Right lobe of liver (tissue), 6 donors: ENCODE measurements around the gene GPR4. TPM values are rescaled to one million over a fixed set of nuclear protein-coding genes. Genes with fewer than 3 reads are reported as not detected.

ENCODE experiments used
- ATAC-seq, 4 donors: fragments of 200-7000 bp; cut with Tn5 transposase; one replicate each; pipeline ENCODE4 v1.9.1; 2020; ENCODE audit warnings: mild to moderate bottlenecking in 4 of 4, moderate library complexity in 4 of 4
- DNase-seq, 3 donors: peaks; one replicate each; pipeline ENCODE4 v3.0.0-alpha.2; 2020
- H3K27ac ChIP-seq, 3 donors: fragments of 200-600 bp; one replicate each; pipeline ENCODE4 v1.8.0; 2022
- H3K27me3 ChIP-seq, 2 donors: fragments of 200-600 bp; one replicate each; pipeline ENCODE4 v1.8.0; 2022
- H3K36me3 ChIP-seq, 4 donors: fragments of 200-600 bp; sonication (generic) in 1 of 4; one replicate each; pipeline versions ENCODE4 v1.5.1 to v1.8.0; 2017 to 2022; ENCODE audit warnings: control low read depth in 1 of 4
- H3K4me1 ChIP-seq, 4 donors: fragments of 200-600 bp; sonication (generic) in 1 of 4; one replicate each; pipeline versions ENCODE4 v1.5.1 to v1.8.0; 2017 to 2022; ENCODE audit warnings: control low read depth in 1 of 4
- H3K4me3 ChIP-seq, 3 donors: fragments of 200-600 bp; one replicate each; pipeline ENCODE4 v1.8.0; 2022
- H3K9me3 ChIP-seq, 4 donors: fragments of 200-600 bp; sonication (generic) in 1 of 4; one replicate each; pipeline versions ENCODE4 v1.5.1 to v1.8.0; 2017 to 2022; ENCODE audit warnings: control low read depth in 1 of 4
- POLR2A ChIP-seq: fragments of 450-650 bp; IDR thresholded peaks from one replicate; pipeline ENCODE4 v1.6.1; 2017; ENCODE audit warnings: antibody characterized with exemption, mild to moderate bottlenecking
- WGBS: methylation state at CpG from one replicate; pipeline ENCODE4 v1.1.6; 2018; ENCODE audit warnings: low coverage, low lambda C conversion rate; ENCODE audit not compliant: insufficient coverage; ENCODE audit errors: missing lambda C conversion rate; 5-methylcytosine and 5-hydroxymethylcytosine counted together
- intact Hi-C, 2 donors: fragments of 100-400 bp; cut with DNase I; formaldehyde crosslinking; loops; one replicate each; pipeline versions ENCODE4 v1.11.2 to v1.14.1; 2022
- total RNA-seq, 6 experiments: library from RNA; depleted of rRNA in 2 of 6; stranded (reverse); fragments of >200 nt in 2 of 6; fragmentation: NEBNext Ultra II Directional in 3 of 6; extraction: Animal tissue kit (Norgen Biotek cat#: 25700) in 3 of 6; gene quantifications; one replicate each; pipeline versions ENCODE4 v1.1.0 to v1.2.4, GENCODE V29; 2016 to 2023
- TF ChIP-seq, protein P1 (sequence below), 4 donors: fragments of 200-600 bp in 3 of 4; fragments of 450-650 bp in 1 of 4; IDR thresholded peaks; one replicate each; pipeline versions ENCODE4 v1.5.1 to v1.8.0; 2016 to 2022; ENCODE audit warnings: antibody characterized with exemption in 4 of 4, mild to moderate bottlenecking in 2 of 4
- donor health status: DM: no; HTN: yes; CAD: no.
- donor health status: DM: no; HTN: no; CAD: no.
- donor health status: DM: no; HTN: no; CAD: no.
- donor health status: DM: no; HTN: yes; CAD: no.
- donor health status: DM: no; HTN: yes; CAD: no.

The GPR4 gene
- total RNA-seq, 6 experiments from 2014 or later, result 0.83 to 3.1 (median 1.3) TPM

DNA sequence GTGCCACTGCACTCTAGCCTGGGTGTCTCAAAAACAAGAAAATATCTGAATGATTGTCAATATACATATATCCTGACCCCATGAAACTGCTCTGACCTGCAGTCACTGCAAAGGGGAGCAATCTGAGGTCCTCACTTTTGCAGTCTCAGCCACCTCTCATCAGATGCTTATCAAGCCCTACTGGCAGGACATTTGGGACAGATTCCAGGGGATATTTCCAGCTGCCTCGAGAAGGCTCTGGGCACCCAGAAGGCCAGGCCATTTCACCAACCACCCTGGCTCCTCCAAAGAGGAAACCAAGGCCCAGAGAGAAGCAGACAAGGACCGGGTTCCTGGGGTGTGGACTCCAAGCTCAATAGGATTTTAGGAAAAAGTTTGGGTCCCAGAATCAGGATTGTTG, 34.9 kb upstream of the GPR4 start:
- TF ChIP-seq, protein P1, sequence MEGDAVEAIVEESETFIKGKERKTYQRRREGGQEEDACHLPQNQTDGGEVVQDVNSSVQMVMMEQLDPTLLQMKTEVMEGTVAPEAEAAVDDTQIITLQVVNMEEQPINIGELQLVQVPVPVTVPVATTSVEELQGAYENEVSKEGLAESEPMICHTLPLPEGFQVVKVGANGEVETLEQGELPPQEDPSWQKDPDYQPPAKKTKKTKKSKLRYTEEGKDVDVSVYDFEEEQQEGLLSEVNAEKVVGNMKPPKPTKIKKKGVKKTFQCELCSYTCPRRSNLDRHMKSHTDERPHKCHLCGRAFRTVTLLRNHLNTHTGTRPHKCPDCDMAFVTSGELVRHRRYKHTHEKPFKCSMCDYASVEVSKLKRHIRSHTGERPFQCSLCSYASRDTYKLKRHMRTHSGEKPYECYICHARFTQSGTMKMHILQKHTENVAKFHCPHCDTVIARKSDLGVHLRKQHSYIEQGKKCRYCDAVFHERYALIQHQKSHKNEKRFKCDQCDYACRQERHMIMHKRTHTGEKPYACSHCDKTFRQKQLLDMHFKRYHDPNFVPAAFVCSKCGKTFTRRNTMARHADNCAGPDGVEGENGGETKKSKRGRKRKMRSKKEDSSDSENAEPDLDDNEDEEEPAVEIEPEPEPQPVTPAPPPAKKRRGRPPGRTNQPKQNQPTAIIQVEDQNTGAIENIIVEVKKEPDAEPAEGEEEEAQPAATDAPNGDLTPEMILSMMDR (IDR thresholded peaks at IDR 0.05), result no peak
- TF ChIP-seq POLR2A, result no peak
- ATAC-seq, result no peak
- Histone ChIP-seq H3K27me3 (no peaks in the 10 kb centered on the region), H3K4me1 (peaks cover 0 to 16% (median 8%) of the 10 kb centered on the region in 4 donors), H3K27ac (no peak overlapping the region), H3K36me3 (no peaks in the 10 kb centered on the region), H3K4me3 (no peak overlapping the region), H3K9me3 (no peaks in the 10 kb centered on the region)
- no peak for DNase-seq
- no CpG with 5 or more reads among the region's 2 CpGs for WGBS
- intact Hi-C loops, result loop anchor here in 1 of 2 donors (10.0 kb wide), 1 partner anchor 112 kb away; no protein-coding TSS in a partner anchor

DNA sequence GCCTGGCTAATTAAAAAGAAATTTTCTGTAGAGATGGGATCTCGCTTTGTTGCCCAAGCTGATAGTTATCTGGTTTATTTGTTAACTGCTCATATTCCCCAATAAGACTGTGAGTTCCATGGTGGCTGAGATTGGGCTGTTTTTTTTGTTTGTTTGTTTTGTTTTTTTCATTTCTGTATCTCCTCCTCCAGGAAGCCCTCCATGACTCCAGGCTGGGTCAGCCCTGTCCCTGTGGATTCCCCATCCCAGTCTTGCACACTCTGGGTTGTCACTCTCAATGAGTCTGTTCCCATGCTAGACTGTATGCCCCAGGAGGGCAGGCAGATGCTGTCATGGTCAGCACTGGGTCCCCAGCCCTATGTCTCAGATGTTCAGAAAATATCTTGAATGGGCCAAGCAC, 34.3 kb upstream of the GPR4 start:
- no peak for ATAC-seq

GRCh38 chr19:45632468-45633196, 30.6 kb upstream of the GPR4 start:
- H3K27me3 ChIP-seq, result no peaks in the 10 kb centered on the region
- peak in 1 of 3 donors; percentile 46 for DNase-seq
- H3K4me1 ChIP-seq, result no peaks in the 10 kb centered on the region
- intact Hi-C loops, result loop anchor here in 1 of 2 donors (10.0 kb wide), 1 partner anchor 108 kb away; no protein-coding TSS in a partner anchor
- peaks cover 0 to 3% (median 1%) of the 10 kb centered on the region in 4 donors for H3K36me3 ChIP-seq
- H3K4me3 ChIP-seq, result no peak overlapping the region
- H3K27ac ChIP-seq, result no peak overlapping the region
- ATAC-seq, result peak; percentile 45 to 75 (median 58)
- no peaks in the 10 kb centered on the region for H3K9me3 ChIP-seq
- TF ChIP-seq, protein P1 (IDR thresholded peaks at IDR 0.05), result no peak
- no peak for TF ChIP-seq POLR2A
- 70% methylated on average over 11 of the region's 27 CpGs for WGBS

More for the DNA sequence above, 34.3 kb upstream of the GPR4 start:
- H3K27me3 ChIP-seq, result no peaks in the 10 kb centered on the region
- H3K9me3 ChIP-seq, result no peaks in the 10 kb centered on the region
- H3K27ac ChIP-seq, result no peak overlapping the region
- no peak for DNase-seq
- peaks cover 0 to 9% (median 4%) of the 10 kb centered on the region in 4 donors for H3K4me1 ChIP-seq
- TF ChIP-seq POLR2A, result no peak
- TF ChIP-seq, protein P1 (IDR thresholded peaks at IDR 0.05), result no peak
- no peaks in the 10 kb centered on the region for H3K36me3 ChIP-seq
- WGBS, result 100% methylated on average over 1 of the region's 1 CpG
- H3K4me3 ChIP-seq, result no peak overlapping the region
- intact Hi-C loops, result loop anchor here in 1 of 2 donors (10.0 kb wide), 1 partner anchor 111 kb away; no protein-coding TSS in a partner anchor

DNA sequence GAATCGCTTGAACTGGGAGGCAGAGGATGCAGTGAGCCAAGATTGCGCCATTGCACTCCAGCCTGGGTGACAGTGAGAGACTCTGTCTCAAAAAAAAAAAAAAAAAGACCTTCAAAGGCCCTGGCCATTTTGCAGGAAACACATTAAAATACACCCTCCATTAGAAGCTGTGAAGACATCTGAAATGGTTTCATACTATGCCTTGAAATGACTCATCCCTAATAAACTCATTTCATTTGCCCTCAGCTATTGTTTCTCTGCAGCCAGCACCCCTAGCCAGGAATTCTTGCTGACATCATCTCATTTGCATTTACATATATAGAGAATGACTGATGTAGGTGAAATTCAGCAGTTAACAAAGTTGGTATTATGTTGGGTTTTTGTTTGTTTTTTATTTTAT, 28.5 kb upstream of the GPR4 start:
- H3K4me3 ChIP-seq, result no peak overlapping the region
- WGBS, result 73% methylated on average over 2 of the region's 2 CpGs
- no peak for DNase-seq
- peaks cover 0 to 5% (median 2%) of the 10 kb centered on the region in 4 donors for H3K36me3 ChIP-seq
- no peak overlapping the region for H3K27ac ChIP-seq
- no peaks in the 10 kb centered on the region for H3K27me3 ChIP-seq
- H3K4me1 ChIP-seq, result no peaks in the 10 kb centered on the region
- no peak for TF ChIP-seq POLR2A
- TF ChIP-seq, protein P1 (IDR thresholded peaks at IDR 0.05), result no peak
- H3K9me3 ChIP-seq, result no peaks in the 10 kb centered on the region
- intact Hi-C loops, result loop anchor here in 1 of 2 donors (10.0 kb wide), 1 partner anchor 106 kb away; no protein-coding TSS in a partner anchor
- no peak for ATAC-seq
